Karpas-422 (cell line): Measurements from ENCODE around the gene GPR137. TPM values are rescaled to one million over a fixed set of nuclear protein-coding genes. Genes with fewer than 3 reads are reported as not detected.
A peak's percentile ranks its signal among the peaks of the same experiment; 100 is the strongest.
"Not testable (repeated sequence)": the region's sequence is repeated elsewhere in the genome, so short reads cannot be mapped to it uniquely, and the experiment has no call there.

Experiments
- DNase-seq: peaks from one replicate; pipeline ENCODE4 v3.0.0-alpha.2; 2015
- H2AFZ ChIP-seq: fragments of 200-600 bp; sonication (generic); 2 replicates; pipeline ENCODE4 v1.6.1; 2014; ENCODE audit warnings: antibody characterized with exemption, low read length, mixed read lengths
- H3K27ac ChIP-seq: fragments of 200-600 bp; sonication (generic); 2 replicates; pipeline ENCODE4 v1.5.1; 2014; ENCODE audit warnings: mild to moderate bottlenecking, low read length, moderate library complexity
- H3K27me3 ChIP-seq: fragments of 200-600 bp; sonication (generic); 2 replicates; pipeline ENCODE4 v1.6.1; 2014; ENCODE audit warnings: low read length, mixed read lengths
- H3K36me3 ChIP-seq: fragments of 200-600 bp; sonication (generic); 2 replicates; pipeline ENCODE4 v1.6.1; 2014; ENCODE audit warnings: low read length, mixed read lengths; ENCODE audit not compliant: insufficient read depth
- H3K4me1 ChIP-seq: fragments of 200-600 bp; sonication (generic); 2 replicates; pipeline ENCODE4 v1.6.1; 2014; ENCODE audit warnings: mild to moderate bottlenecking, low read length, mixed read lengths
- H3K4me2 ChIP-seq: fragments of 200-600 bp; sonication (generic); 2 replicates; pipeline ENCODE4 v1.6.1; 2014; ENCODE audit warnings: low read length, low read depth, mild to moderate bottlenecking; ENCODE audit not compliant: poor library complexity, severe bottlenecking
- H3K4me3 ChIP-seq: fragments of 200-600 bp; sonication (generic); 2 replicates; pipeline ENCODE4 v1.5.1; 2014; ENCODE audit warnings: mild to moderate bottlenecking, antibody characterized with exemption, low read length, mixed read lengths
- H3K79me2 ChIP-seq: fragments of 200-600 bp; sonication (generic); 2 replicates; pipeline ENCODE4 v1.6.1; 2014; ENCODE audit warnings: mild to moderate bottlenecking, low read length, mixed read lengths
- H3K9ac ChIP-seq: fragments of 200-600 bp; sonication (generic); 2 replicates; pipeline ENCODE4 v1.6.0; 2014; ENCODE audit warnings: low read length
- H3K9me2 ChIP-seq: fragments of 200-600 bp; sonication (generic), shearing (Covaris generic); replicated peaks from 2 replicates; pipeline ENCODE4 v1.6.0; 2014; ENCODE audit warnings: mild to moderate bottlenecking, low read length, moderate library complexity; ENCODE audit not compliant: insufficient read depth
- H3K9me3 ChIP-seq: fragments of 300-700, 200-600 bp; sonication (generic); 2 replicates; pipeline ENCODE4 v1.6.1; 2014; ENCODE audit warnings: low read length, mixed read lengths
- H4K20me1 ChIP-seq: fragments of 200-600 bp; sonication (generic); 2 replicates; pipeline ENCODE4 v1.6.1; 2014; ENCODE audit warnings: mild to moderate bottlenecking, antibody characterized with exemption, low read length, low read depth; ENCODE audit not compliant: insufficient read depth
- total RNA-seq: library from RNA; depleted of rRNA; stranded (reverse); fragments of >200 nt; shearing (Covaris generic); gene quantifications from 2 replicates; pipeline ENCODE4 v1.2.3, GENCODE V29; 2014; ENCODE audit warnings: low replicate concordance

GPR137 gene
- total RNA-seq, 1 experiment from 2014 or later, result 10.8 TPM

DNA sequence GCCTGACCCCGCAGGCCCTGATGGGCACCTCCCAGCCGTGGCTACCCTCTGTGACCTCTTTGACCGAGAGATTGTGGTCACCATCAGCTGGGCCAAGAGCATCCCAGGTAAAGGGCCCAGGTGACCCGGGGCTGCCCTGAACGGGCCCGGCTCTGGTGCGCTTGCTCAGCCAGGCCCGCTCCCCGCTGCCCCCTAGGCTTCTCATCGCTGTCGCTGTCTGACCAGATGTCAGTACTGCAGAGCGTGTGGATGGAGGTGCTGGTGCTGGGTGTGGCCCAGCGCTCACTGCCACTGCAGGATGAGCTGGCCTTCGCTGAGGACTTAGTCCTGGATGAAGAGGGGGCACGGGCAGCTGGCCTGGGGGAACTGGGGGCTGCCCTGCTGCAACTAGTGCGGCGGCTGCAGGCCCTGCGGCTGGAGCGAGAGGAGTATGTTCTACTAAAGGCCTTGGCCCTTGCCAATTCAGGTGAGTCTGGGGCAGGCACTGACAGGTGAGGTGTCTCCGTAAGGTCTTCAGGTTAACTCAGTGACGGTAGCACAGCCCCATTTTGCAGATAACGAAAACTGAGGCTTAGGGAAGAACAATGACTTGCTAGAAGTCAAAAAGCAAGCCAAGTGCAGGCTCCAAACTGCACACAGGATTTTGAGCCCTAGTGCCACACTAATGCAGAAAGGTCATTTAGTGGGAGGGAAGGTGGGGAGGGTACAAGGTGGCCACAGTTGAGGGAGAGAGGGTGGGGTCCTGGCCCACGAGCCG lies 29.3 kb downstream of the GPR137 start:
- no peak for DNase-seq
- Histone ChIP-seq H3K27me3 (no peaks in the 10 kb centered on the region), H3K36me3 (peaks cover 5% of the 10 kb centered on the region; the same call in 1 of the 2 replicates), H3K79me2 (peaks cover 25% of the 10 kb centered on the region), H2AFZ (no peak overlapping the region), H3K9ac (peak overlapping the region; percentile 94), H3K4me1 (peaks cover 44% of the 10 kb centered on the region), H3K4me2 (peak overlapping the region; percentile 96), H3K9me2 (no peaks in the 10 kb centered on the region), H3K27ac (no peak overlapping the region), H3K9me3 (no peaks in the 10 kb centered on the region), H3K4me3 (peak overlapping the region; percentile 93; the same call in 1 of the 2 replicates), H4K20me1 (0 out of 2 replicates have a peak, but pooled peaks cover 5% of the 10 kb centered on the region)

DNA sequence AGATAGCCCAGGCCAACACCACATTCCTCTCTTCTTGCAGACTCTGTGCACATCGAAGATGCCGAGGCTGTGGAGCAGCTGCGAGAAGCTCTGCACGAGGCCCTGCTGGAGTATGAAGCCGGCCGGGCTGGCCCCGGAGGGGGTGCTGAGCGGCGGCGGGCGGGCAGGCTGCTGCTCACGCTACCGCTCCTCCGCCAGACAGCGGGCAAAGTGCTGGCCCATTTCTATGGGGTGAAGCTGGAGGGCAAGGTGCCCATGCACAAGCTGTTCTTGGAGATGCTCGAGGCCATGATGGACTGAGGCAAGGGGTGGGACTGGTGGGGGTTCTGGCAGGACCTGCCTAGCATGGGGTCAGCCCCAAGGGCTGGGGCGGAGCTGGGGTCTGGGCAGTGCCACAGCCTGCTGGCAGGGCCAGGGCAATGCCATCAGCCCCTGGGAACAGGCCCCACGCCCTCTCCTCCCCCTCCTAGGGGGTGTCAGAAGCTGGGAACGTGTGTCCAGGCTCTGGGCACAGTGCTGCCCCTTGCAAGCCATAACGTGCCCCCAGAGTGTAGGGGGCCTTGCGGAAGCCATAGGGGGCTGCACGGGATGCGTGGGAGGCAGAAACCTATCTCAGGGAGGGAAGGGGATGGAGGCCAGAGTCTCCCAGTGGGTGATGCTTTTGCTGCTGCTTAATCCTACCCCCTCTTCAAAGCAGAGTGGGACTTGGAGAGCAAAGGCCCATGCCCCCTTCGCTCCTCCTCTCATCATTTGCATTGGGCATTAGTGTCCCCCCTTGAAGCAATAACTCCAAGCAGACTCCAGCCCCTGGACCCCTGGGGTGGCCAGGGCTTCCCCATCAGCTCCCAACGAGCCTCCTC lies 30.2 kb downstream of the GPR137 start:
- H3K27ac ChIP-seq, result peak overlapping the region; percentile 81
- not testable (repeated sequence) for H3K27me3 ChIP-seq, H2AFZ ChIP-seq, H3K9me3 ChIP-seq, H4K20me1 ChIP-seq, DNase-seq, H3K9me2 ChIP-seq
- H3K79me2 ChIP-seq, result peaks cover 24% of the 10 kb centered on the region
- H3K9ac ChIP-seq, result peak overlapping the region; percentile 94
- peaks cover 11% of the 10 kb centered on the region; the same call in 1 of the 2 replicates for H3K36me3 ChIP-seq
- H3K4me1 ChIP-seq, result peaks cover 44% of the 10 kb centered on the region
- H3K4me2 ChIP-seq, result peak overlapping the region; percentile 96
- peak overlapping the region; percentile 93 for H3K4me3 ChIP-seq

DNA sequence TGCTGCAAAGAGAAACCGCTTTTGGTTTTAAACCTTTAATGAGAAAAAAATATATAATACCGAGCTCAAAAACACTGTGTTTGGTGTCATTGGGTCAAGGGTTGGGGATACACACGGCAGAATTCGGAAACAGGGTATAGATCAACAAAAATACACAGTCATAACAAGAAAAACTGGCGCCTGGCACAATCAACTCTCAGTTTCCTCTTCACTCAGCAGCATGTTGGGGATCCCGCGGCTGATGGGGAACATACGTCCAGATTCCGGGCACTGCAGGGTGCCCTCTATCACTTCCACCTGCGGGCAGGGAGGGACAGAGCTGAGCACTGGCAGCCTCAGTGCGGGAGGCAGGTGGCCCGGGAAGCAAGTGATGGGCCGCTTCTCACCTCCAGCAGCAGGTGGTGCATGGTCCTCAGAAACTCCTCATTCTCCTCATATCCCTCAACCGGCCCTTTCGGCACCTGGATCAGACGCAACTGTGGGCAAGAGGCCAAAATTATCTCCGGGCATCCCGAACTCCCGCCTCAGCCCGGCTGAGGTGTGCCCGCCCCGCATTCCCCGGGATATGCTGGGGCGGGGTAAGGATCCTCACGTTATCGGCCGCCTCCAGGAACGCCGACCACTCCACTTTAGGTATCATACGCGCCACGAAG lies 31.1 kb downstream of the GPR137 start:
- DNase-seq, result peak; percentile 78
- H3K4me2 ChIP-seq, result peak overlapping the region; percentile 96
- peaks cover 21% of the 10 kb centered on the region for H3K79me2 ChIP-seq
- peak overlapping the region; percentile 81 for H3K27ac ChIP-seq
- H2AFZ ChIP-seq, result no peak overlapping the region
- peaks cover 44% of the 10 kb centered on the region for H3K4me1 ChIP-seq
- peak overlapping the region; percentile 93 for H3K4me3 ChIP-seq
- H3K9ac ChIP-seq, result peak overlapping the region; percentile 94
- no peaks in the 10 kb centered on the region for H3K27me3 ChIP-seq
- 0 out of 2 replicates have a peak, but pooled peaks cover 5% of the 10 kb centered on the region for H4K20me1 ChIP-seq
- H3K36me3 ChIP-seq, result peaks cover 11% of the 10 kb centered on the region; the same call in 1 of the 2 replicates
- no peaks in the 10 kb centered on the region for H3K9me2 ChIP-seq
- H3K9me3 ChIP-seq, result no peaks in the 10 kb centered on the region

DNA sequence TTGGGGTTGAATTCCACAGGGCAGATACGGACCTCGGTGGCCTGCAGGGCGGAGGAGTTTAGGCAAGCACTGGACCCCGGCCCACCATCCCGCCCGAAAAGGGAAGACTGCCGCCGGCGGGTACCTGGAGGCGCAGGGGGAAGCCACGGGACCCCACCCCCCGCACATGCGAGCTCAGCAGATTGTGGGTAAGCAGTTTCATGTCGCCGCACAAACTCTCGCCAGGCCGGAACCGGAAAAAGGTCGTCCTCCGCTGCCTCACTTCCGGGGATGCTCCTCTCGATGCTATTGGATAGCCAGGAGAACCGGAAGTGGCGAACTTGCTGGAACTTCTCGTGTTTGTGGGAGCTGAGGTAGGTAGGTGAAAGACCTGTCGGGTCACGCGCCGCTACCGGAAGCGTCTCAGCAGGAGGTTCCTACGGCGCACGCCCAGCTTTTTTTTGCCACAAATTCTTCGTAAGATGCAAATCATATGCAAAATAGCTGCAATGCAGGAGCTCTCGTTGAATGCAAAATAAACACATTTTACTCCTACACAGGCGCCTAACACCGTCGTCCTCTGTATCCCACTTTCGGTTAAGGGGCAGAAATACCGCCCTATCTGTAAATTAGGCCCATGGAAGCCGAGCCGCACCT lies 31.8 kb downstream of the GPR137 start, which contains the start of gene TRMT112:
TSS of gene TRMT112 (minus strand) at position 235 of the 636 bp plus-strand sequence. CDS start at position 202, 33 bp downstream.
- Histone ChIP-seq H3K27me3 (no peaks in the 10 kb centered on the region), H3K79me2 (peaks cover 21% of the 10 kb centered on the region), H3K27ac (peak within 1 kb of the TSS; percentile 81), H3K4me3 (peak within 1 kb of the TSS; percentile 93), H3K9me2 (no peaks in the 10 kb centered on the region), H3K9ac (peak within 1 kb of the TSS; percentile 99), H3K36me3 (peaks cover 11% of the 10 kb centered on the region; the same call in 1 of the 2 replicates), H3K4me2 (peak within 1 kb of the TSS; percentile 96), H3K9me3 (no peaks in the 10 kb centered on the region), H3K4me1 (peaks cover 44% of the 10 kb centered on the region), H2AFZ (no peak within 1 kb of the TSS), H4K20me1 (0 out of 2 replicates have a peak, but pooled peaks cover 5% of the 10 kb centered on the region)
- DNase-seq, result peak; percentile 99

DNA sequence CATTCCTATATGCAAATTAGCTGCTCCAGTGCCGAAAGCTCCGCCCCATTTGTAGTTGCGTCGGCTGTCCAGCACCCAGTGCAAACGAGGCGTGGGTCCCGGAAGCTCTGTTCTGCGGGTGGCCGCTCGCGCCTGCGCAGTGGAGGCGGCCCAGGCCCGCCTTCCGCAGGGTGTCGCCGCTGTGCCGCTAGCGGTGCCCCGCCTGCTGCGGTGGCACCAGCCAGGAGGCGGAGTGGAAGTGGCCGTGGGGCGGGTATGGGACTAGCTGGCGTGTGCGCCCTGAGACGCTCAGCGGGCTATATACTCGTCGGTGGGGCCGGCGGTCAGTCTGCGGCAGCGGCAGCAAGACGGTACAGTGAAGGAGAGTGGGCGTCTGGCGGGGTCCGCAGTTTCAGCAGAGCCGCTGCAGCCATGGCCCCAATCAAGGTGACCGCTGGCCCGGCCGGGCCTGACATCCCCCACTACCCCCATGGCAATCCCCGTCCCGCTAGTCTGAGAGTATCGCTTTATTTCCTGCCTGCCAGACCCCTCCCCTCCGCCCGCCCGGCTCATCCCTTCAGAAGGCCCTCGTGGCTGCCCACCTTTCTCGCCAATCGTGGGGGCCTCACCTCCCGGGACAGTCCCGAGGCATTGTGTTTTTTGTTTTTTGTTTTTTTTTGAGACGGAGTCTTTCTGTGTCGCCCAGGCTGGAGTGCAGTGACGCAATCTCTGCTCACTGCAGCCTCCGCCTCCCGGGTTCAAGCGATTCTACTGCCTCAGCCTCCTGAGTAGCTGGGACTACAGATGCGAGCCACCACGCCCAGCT lies 32.5 kb downstream of the GPR137 start, which contains the start of gene PRDX5:
TSS of gene PRDX5 (plus strand) at position 161 of the 805 bp plus-strand sequence. CDS start at position 256, 95 bp downstream.
- peak within 1 kb of the TSS; percentile 81 for H3K27ac ChIP-seq
- H3K9ac ChIP-seq, result peak within 1 kb of the TSS; percentile 99
- H3K9me2 ChIP-seq, result no peaks in the 10 kb centered on the region
- H3K36me3 ChIP-seq, result peaks cover 11% of the 10 kb centered on the region; the same call in 1 of the 2 replicates
- H3K79me2 ChIP-seq, result peaks cover 14% of the 10 kb centered on the region
- peaks cover 38% of the 10 kb centered on the region for H3K4me1 ChIP-seq
- peak; percentile 98 for DNase-seq
- H3K4me3 ChIP-seq, result peak within 1 kb of the TSS; percentile 93
- H3K9me3 ChIP-seq, result no peaks in the 10 kb centered on the region
- 0 out of 2 replicates have a peak, but pooled peaks cover 5% of the 10 kb centered on the region for H4K20me1 ChIP-seq
- H2AFZ ChIP-seq, result no peak within 1 kb of the TSS
- H3K4me2 ChIP-seq, result peak within 1 kb of the TSS; percentile 96
- no peaks in the 10 kb centered on the region for H3K27me3 ChIP-seq

DNA sequence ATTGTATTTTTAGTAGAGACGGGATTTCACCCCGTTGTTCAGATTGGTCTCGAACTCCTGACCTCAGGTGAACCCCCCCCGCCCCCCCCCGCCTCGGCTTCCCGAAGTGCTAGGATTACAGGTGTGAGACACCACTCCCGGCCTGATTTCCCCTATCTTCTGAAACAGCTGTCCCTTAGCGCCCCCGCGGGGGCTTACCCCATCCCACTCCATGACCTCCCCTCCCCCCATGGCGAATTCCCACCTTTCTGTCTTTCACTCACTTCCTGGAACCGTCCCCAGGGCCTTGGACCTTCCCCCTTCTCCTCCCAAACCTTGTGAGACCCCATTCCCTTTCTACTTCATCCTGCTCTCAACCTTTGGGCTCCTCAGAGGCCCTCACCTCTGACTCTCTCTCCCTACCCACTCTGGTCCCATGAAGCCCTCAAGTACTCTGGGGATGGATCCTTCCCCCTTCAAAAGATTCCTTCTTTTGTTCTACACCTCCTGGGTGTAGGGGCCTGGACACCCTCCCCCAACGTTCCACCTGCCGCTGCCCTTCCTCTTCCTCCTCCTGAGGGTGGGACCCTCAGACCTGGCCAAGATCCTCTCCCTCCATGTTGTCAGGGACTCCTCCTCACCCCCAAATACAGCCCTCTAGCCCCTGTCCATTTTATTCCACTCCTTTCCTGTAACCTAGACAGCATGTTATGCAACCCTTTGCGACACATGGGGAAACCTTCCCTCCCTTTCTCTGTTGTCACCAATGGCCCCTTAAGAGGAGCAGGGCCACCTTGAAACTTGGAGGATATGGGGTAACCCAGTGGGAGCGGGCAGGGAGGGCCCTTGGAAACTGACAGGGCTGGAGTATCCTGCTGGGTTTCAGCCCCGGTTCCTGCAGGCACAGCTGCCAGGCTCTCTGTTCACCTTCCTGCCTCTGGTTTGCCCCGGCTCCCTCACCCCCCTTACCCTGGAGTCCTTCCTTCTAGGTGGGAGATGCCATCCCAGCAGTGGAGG lies 33.4 kb downstream of the GPR137 start:
- H3K79me2 ChIP-seq, result peaks cover 14% of the 10 kb centered on the region
- 0 out of 2 replicates have a peak, but pooled peaks cover 5% of the 10 kb centered on the region for H4K20me1 ChIP-seq
- H3K4me1 ChIP-seq, result peaks cover 31% of the 10 kb centered on the region
- H3K27me3 ChIP-seq, result no peaks in the 10 kb centered on the region
- H3K27ac ChIP-seq, result peak overlapping the region; percentile 81
- peak overlapping the region; percentile 93 for H3K4me3 ChIP-seq
- H3K36me3 ChIP-seq, result peaks cover 11% of the 10 kb centered on the region; the same call in 1 of the 2 replicates
- H3K4me2 ChIP-seq, result peak overlapping the region; percentile 96
- H3K9ac ChIP-seq, result peak overlapping the region; percentile 99
- no peak overlapping the region for H2AFZ ChIP-seq
- no peak for DNase-seq
- no peaks in the 10 kb centered on the region for H3K9me3 ChIP-seq
- no peaks in the 10 kb centered on the region for H3K9me2 ChIP-seq
